Motor neuron (in vitro differentiated cells): ENCODE measurements around the gene ATP8B4. TPM values are rescaled to one million over a fixed set of nuclear protein-coding genes. Genes with fewer than 3 reads are reported as not detected.

Experiments
- ATAC-seq, 8 experiments: fragments of 200-7000 bp; cut with Tn5 transposase; replicated peaks in 6 of 8; 2 replicates each; pipeline ENCODE4 v1.8.0; 2021; ENCODE audit warnings: mild to moderate bottlenecking in 8 of 8, moderate library complexity in 8 of 8
- H3K27ac ChIP-seq, 2 donors: fragments of 250-450 bp; sonication (Bioruptor Pico); 2 replicates each; pipeline ENCODE4 v1.9.0; 2021; ENCODE audit warnings: antibody characterized with exemption in 2 of 2, mild to moderate bottlenecking in 2 of 2, moderate library complexity in 1 of 2
- H3K4me1 ChIP-seq, 2 donors: fragments of 250-450 bp; sonication (Bioruptor Pico); replicated peaks in 1 of 2; 2 replicates each; pipeline ENCODE4 v1.6.1; 2021; ENCODE audit warnings: antibody characterized with exemption in 2 of 2, mild to moderate bottlenecking in 2 of 2, moderate library complexity in 1 of 2
- H3K4me3 ChIP-seq, 5 donors: fragments of 250-450 bp; sonication (Bioruptor Pico); 2 replicates each; pipeline ENCODE4 v1.9.0; 2021; ENCODE audit warnings: antibody characterized with exemption in 5 of 5, mild to moderate bottlenecking in 5 of 5, moderate library complexity in 4 of 5
- WGBS, 10 experiments: fragments of 450-650 bp; shearing (Covaris generic); methylation state at CpG; one replicate each; pipeline ENCODE4 v1.0.0; 2022; 5-methylcytosine and 5-hydroxymethylcytosine counted together
- in situ Hi-C, 9 experiments: fragments of 400-800 bp; cut with MboI; loops; one replicate each; pipeline ENCODE4 v1.15.0; 2021; ENCODE audit warnings: low sequenced_read_pairs in 9 of 9, low pct_unique_long_range_greater_than_20kb in 2 of 9; ENCODE audit not compliant: unreplicated experiment in 9 of 9
- total RNA-seq, 8 experiments: library from RNA; unstranded; fragments of 300-600 nt; gene quantifications; 2 replicates each; pipeline versions ENCODE4 v1.2.3 to v1.2.4, GENCODE V29; 2022

ATP8B4 gene
- total RNA-seq, 8 experiments from 2014 or later = 0.22 to 2.2 (median 1.1) TPM

DNA sequence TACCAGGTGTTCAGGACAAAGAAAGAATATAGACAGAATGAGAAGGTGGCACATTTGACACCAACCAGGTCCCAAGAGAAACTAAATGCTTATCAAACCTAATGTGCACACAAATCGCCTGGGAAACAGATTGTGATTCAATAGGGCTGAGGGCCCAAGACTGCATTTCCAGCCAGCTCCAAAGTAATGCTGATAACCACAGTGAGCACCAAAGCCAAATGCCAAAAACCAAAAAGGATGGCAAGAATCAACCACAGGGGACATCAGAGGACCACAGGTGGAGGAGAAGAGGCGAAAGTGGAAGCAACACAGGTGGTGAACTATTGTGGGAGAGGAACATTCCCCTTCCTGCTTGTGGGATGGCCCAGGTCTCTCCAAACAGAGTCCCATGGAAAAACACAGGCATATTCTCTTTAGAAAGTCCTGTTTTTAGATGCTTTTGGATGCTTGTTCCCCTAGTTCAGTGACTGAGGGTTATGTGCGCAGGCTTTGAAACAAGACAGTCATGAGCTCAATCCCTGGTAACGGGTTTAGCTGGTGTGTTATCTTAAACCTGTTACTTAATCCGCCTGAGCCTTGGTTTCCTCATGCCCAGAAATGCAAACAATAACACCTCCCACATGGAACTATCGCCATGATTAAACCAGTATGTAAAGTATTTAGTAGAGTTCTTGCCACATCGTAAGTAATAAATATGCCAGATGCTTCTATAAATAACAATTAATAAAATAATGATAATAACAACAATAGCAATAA is 241.7 kb downstream of the ATP8B4 start:
- in situ Hi-C loops = loop anchor here in 2 of 9 experiments (10.0 to 25.0 kb wide), 3 partner anchors 128 to 640 kb away; no protein-coding TSS in a partner anchor
- ATAC-seq = peak in 2 of 8 experiments; percentile 10 to 11
- 54 to 100% (median 80%) methylated on average over 1 to 6 of the region's 7 CpGs; no CpG with 5 or more reads in 2 of the 10 experiments for WGBS, 10 experiments
- Histone ChIP-seq H3K4me3 (no peak overlapping the region), H3K27ac (no peak overlapping the region), H3K4me1 (no peaks in the 10 kb centered on the region)

DNA sequence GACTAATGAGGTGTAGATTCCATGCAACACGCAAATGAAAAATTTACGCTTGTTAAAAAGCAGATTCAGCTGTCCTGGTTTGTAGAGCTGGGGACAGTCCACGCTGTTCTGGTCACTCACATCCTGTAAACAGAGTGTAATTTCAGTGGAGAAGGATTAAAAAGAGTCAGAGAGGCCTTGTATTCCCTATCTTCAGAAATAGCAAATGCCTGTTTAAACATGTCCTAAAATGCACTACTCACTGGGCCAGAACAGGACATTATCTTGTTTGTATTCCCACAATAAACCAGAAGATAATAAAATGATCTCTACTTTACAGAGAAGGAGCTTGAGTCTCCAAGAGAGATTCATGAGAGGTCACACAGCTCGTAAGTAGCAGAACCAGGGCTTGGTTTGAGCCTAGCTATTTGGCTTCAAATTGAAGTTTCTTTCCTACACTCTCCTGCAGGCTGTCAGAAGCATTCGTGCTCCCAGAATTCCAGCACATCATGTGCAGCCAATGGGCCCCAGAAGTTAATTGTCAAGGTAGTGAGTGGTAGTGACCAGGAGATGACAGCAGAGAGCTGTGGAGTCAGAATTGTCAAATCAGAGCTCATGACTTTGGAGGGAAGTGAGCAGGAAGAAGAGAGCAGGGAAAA is 242.5 kb downstream of the ATP8B4 start:
- Histone ChIP-seq H3K4me1 (no peaks in the 10 kb centered on the region), H3K4me3 (no peak overlapping the region), H3K27ac (no peak overlapping the region)
- in situ Hi-C loops = loop anchor here in 2 of 9 experiments (10.0 to 25.0 kb wide), 3 partner anchors 128 to 639 kb away; no protein-coding TSS in a partner anchor
- WGBS, 10 experiments = 44 to 94% (median 83%) methylated on average over 1 to 5 of the region's 5 CpGs; no CpG with 5 or more reads in 1 of the 10 experiments
- ATAC-seq = peak in 2 of 8 experiments; percentile 38 to 49

DNA sequence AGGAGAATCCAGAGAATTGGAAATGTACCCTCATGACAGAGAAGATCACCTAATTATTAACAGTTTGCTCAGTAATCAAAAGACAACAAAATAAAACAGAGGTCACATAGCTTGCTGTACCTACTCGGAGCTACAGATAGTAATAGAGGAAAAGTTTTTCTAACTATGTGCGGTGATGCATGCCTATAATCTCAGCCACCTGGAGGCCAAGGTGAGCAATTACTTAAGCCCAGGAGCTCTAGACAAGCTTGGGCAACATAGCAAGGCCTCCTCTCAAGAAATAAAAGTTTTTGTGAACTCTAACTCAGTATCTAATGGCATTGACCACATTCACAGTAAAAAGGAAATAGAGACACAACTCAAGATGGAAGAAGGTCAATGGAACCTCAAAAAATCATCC is 243.6 kb downstream of the ATP8B4 start:
- ATAC-seq = no peak
- H3K4me3 ChIP-seq = no peak overlapping the region
- WGBS, 10 experiments = 86 to 100% (median 100%) methylated on average over 1 to 2 of the region's 2 CpGs; no CpG with 5 or more reads in 3 of the 10 experiments
- in situ Hi-C loops = loop anchor here in 2 of 9 experiments (10.0 to 25.0 kb wide), 3 partner anchors 129 to 638 kb away; no protein-coding TSS in a partner anchor
- H3K27ac ChIP-seq = no peak overlapping the region
- no peaks in the 10 kb centered on the region for H3K4me1 ChIP-seq

DNA sequence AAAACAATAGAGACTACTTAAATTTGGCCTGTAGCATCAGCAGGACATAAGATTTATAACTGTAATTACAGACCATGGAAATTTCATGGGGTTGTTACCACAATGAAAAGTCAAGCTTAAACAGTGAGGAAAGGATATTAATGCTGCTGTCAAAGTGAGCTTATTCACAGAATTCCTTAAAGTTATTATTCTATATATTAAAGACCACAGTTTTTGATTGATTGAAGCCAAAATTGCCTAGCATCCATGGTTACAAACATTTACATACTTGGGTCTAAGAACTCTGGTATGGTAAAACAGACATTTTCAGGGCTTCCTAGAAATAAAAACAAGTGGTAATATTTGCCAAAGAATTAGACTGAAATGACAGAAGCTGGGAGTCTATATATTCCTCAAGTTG is 248.6 kb downstream of the ATP8B4 start:
- Histone ChIP-seq H3K27ac (no peak overlapping the region), H3K4me3 (no peak overlapping the region), H3K4me1 (no peaks in the 10 kb centered on the region)
- in situ Hi-C loops = loop anchor here in 1 of 9 experiments (10.0 kb wide), 2 partner anchors 134 to 274 kb away; no protein-coding TSS in a partner anchor
- no peak for ATAC-seq

DNA sequence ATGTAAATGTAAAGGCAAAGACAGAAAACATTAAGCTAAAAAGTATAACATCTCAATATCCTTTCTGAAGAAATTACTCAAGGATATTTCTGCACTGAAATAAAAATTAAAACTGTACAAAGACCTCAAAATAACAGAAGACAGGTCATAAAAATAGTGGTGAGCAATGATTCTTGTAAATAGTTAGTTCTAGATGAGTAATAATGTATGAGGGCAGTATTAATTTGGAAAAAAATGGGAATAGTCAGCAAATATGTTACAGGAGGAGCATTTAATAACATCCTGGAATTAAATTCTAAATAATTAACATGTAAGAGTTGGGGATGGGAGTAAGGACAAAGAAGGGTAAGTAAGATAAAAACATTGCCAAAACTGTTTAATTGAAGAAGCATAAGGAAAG is 250.7 kb downstream of the ATP8B4 start:
- no peak for ATAC-seq
- in situ Hi-C loops = no loop called here
- Histone ChIP-seq H3K4me3 (no peak overlapping the region), H3K4me1 (no peaks in the 10 kb centered on the region), H3K27ac (no peak overlapping the region)

DNA sequence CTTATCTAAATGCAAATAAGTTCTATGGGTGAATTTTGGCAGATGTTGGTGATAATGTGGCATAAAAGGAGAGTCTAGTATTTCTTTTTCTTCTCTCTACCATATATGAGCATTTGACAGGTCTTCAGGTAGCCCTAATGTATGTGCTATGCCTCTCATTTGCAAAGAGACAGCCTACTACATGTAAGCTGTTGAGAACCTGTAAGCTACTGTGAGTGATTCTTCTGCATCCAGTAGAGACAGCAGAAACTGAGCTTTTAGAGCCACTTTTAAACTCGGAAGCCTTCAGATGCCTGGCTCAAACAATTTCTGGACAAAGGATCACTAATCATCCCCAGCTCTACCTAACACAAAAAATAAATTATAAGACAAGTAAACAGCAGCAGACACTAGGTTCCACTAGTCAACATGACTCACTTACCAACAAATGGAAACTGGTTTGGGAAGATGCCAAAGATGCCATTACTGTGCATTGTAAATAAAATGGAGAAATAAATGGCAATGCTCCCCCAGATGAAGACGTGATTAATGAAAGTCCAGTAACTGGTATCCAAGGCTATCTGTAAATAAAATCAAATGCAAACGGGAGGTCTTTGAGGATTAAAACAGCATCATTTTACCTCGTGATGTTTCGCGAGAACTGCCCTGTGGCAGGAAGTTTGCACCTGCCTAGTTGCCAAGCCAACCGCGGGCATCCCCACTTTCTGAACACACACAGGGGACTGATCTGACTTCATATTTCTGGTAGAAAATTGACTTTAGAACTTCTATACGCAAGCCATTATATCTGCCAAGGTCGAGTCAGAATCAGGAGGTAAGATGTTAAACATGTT is 252.9 kb downstream of the ATP8B4 start:
- H3K4me3 ChIP-seq = no peak overlapping the region
- in situ Hi-C loops = no loop called here
- H3K27ac ChIP-seq = no peak overlapping the region
- WGBS, 10 experiments = 72 to 100% (median 89%) methylated on average over 1 to 10 of the region's 10 CpGs; no CpG with 5 or more reads in 1 of the 10 experiments
- no peaks in the 10 kb centered on the region for H3K4me1 ChIP-seq
- ATAC-seq = no peak

DNA sequence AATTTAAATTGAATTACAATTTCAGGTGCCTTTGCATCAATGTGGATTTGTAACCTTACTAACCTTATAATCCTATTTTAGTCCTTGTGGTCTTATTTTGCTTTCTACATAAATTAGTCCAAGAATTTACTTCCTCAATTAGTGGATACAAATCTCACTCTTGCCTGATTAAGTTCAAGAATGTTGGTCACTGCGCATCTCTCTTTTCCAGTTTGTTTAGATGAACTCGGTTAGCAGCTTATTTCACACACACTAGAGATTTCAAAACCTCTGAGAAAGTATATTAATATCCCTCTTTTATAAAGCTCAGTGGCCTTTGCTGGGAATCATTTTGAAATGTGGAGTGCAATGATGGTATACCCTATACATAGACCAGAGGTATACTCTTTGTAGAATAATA is 254.8 kb downstream of the ATP8B4 start:
- WGBS, 10 experiments = 59 to 100% (median 90%) methylated on average over 1 to 2 of the region's 2 CpGs; no CpG with 5 or more reads in 2 of the 10 experiments
- ATAC-seq = no peak
- no peak overlapping the region for H3K27ac ChIP-seq
- in situ Hi-C loops = no loop called here
- H3K4me1 ChIP-seq = no peaks in the 10 kb centered on the region
- H3K4me3 ChIP-seq = no peak overlapping the region

DNA sequence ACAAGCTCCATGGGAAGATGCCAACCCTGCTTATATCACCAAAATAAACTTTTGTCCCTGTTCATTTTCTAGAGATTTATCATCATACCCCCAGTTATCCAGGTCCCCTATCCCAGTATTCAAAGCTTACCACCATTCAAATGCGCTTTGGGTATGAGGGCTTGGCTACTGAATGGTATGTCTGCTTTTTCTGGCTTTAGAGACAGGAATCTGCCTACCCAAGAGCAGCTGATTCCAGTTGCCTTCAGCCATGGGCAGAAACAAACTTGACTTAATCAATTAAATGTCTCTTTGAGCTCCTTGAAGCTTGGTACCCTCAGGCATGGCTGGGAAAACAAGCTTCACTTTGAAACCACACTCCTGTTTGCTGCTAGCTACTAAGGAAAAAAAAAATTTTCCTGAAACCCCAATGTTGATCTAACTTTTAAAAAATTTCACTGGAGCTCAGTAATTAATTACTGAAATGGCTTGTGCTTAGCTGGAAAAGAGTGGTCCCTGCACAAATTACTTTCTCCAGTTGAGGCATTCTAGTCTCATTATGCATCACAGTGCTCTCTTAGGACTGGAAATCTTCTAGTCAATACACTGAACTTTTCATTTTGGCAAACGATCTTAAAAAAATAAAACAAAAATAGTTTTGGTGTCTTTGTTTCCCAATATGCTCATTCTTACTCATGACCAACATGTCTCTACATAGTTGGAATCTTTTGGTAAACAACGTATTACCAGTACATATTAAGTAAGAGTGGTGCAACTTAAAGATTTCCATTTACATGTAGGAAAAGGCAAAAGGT is 255.4 kb downstream of the ATP8B4 start:
- no peak for ATAC-seq

DNA sequence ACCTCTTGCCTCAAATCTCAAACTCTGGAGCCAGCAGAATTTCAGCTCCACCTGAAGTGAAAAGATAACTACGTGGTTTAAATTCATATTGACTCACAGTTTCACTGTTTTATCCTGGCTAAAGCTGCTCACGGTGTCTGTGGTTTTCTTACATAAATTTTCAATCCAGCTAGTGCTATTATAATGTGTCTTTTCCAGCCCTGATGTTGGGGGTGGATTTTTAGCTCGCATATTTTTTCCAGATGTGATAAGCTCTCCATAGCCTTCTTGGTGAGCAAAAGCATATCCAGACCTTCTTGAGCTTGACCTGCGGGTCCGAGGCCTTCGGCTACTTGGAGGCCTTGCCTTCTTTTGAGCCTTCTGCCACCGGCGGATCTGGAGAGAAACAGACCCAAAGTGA is 258.9 kb downstream of the ATP8B4 start:
- Histone ChIP-seq H3K4me3 (no peak overlapping the region), H3K4me1 (no peaks in the 10 kb centered on the region), H3K27ac (no peak overlapping the region)
- peak in 2 of 8 experiments; percentile 15 to 32 for ATAC-seq
- in situ Hi-C loops = no loop called here
- WGBS, 10 experiments = 16 to 98% (median 54%) methylated on average over 1 to 8 of the region's 8 CpGs; no CpG with 5 or more reads in 2 of the 10 experiments

More for the DNA sequence above, 255.4 kb downstream of the ATP8B4 start:
- Histone ChIP-seq H3K27ac (no peak overlapping the region), H3K4me1 (no peaks in the 10 kb centered on the region), H3K4me3 (no peak overlapping the region)
- 13 to 100% (median 55%) methylated on average over 1 to 3 of the region's 3 CpGs; no CpG with 5 or more reads in 2 of the 10 experiments for WGBS, 10 experiments
- in situ Hi-C loops = no loop called here

DNA sequence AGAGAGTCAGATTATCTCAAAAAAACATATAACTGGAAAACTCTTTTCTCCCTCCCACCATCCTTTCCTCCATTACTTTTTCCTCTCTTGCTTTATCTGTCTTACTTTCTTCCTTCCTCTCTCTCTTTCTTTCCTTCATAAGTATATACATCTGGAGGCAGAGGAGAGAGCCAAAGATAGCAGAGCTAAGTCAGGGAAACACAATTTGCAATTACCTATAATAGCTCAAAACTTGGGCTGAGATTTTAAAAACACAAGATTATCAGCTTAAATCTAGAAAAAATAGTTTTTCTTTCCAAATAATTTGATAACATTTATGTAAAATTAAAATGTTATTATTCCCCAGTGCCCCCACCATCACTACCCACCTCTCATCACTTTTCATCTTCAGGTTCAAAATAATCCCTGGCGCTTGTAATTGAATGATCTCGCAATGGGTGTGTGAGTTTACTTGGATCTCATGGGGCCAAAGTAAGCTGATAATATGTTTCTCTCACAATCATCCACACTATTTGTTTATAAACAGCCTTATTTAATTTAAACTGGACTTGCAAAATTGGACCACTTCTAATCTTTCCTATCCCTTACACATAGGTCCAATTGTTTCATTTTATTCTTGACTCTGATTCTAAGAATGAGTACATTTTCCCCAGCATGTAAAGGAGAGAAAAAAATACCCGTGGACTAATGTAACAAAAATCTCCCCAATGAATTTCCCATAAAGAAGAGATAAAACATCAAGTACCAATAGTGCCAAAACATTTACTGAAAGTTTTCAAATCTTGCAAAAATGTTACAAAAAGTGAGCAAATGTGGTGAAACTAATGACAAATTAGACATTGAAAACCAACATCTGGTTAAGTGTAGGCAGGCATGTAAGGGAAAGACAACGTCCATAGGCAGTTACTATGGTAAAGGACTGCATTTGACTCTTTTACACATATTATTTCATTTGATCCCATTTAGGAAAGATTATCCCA is 261.2 kb downstream of the ATP8B4 start:
- in situ Hi-C loops = no loop called here
- Histone ChIP-seq H3K4me1 (no peaks in the 10 kb centered on the region), H3K4me3 (no peak overlapping the region), H3K27ac (no peak overlapping the region)
- 55 to 100% (median 83%) methylated on average over 1 to 4 of the region's 4 CpGs for WGBS, 10 experiments
- ATAC-seq = no peak

DNA sequence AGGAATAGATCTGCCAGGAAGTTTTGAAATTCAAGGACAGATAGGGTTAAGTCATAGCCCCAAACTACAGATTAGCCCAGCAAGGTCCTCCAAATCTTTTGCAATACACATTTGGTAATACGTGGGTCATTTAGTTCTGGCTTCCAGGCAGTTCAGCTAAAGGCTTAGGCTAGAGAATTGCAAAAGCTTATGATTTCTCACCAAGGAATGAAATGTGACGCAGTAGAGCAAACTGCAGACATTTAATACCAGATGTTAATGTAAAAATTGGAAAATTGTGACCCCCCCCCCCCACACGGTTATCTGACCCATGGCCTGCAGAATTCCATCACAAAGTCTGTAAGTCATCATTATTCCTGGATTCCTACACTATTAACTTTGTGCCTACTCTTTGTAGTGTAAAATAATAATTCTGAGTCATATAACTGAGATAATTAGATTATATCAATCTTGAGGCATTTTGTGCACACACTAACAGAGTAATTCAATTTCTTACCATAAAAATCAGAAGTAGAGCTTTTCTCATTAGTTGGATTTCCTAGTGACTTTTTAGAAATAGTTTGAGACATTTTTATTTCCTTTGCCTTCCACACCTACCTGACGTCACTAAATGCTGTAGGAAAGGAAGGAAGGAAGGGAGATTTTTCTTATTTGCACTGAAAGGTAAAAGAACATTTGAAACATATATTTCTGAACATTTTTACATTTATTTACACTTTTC is 263.0 kb downstream of the ATP8B4 start:
- no peak overlapping the region for H3K4me3 ChIP-seq
- in situ Hi-C loops = no loop called here
- 3 to 100% (median 72%) methylated on average over 1 to 4 of the region's 4 CpGs for WGBS, 10 experiments
- ATAC-seq = peak in 3 of 8 experiments; percentile 45 to 94 (median 80)
- H3K4me1 ChIP-seq = no peaks in the 10 kb centered on the region
- no peak overlapping the region for H3K27ac ChIP-seq
